HT-29 (cell line): ENCODE results near the gene PPP2R1B. TPM values are rescaled to one million over a fixed set of nuclear protein-coding genes. Genes with fewer than 3 reads are reported as not detected.
"Not testable (repeated sequence)": the region's sequence is repeated elsewhere in the genome, so short reads cannot be mapped to it uniquely, and the experiment has no call there.

Experiments used
- DNase-seq: peaks from one replicate; pipeline ENCODE4 v3.0.0-alpha.2; 2015; ENCODE audit warnings: low spot score
- total RNA-seq: library from RNA; depleted of rRNA; stranded (reverse); fragments of >200 nt; shearing (Covaris generic); gene quantifications from 2 replicates; pipeline ENCODE4 v1.2.3, GENCODE V29; 2014; rRNA removed

PPP2R1B gene
- total RNA-seq: 25.9 and 28.7 TPM in 2 replicates

DNA sequence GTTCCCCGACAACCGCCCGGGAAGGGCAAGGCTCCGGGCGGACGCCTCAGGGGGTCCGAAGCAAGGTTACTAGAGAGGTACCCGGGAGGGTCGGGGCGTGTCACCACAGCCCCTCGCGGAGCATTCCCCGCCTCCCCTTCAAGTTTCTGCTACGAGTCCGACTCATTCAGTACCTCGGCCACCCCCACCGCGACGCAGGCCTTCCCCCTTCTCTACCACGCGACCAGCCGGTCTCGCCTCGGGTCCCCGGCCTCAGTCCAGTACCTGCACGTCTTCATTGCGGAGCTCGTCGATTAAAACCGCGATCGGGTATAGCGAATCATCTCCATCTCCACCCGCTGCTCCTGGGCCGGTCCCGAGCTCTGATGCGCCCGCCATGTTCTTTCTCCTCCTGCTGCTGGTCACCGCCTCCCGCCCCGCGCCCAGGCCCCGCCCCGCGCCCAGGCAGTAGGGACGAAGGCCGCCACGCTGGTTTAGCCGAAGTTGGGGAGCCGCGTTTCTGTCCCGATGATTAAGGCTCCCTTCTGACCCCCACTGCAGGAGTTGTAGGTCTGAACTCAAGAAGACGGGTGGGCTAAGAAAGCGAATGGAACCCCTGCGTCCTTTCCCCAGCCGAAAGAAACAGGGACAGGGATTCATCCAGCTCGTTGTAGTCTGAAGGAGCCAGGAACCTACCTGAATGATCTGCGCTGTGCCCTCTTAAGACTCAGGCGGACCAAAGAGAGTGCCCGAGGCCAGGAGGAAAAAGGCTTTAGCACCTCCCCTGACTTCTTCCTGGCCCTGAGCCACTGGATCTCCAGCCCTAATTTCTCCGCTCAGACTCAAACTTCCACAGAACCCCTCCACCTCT, at the start of gene PPP2R1B:
Gene PPP2R1B (minus strand): TSS at position 406 of the 850 bp plus-strand sequence. CDS start 28 bp downstream, at position 378.
- peak; percentile 94 for DNase-seq

DNA sequence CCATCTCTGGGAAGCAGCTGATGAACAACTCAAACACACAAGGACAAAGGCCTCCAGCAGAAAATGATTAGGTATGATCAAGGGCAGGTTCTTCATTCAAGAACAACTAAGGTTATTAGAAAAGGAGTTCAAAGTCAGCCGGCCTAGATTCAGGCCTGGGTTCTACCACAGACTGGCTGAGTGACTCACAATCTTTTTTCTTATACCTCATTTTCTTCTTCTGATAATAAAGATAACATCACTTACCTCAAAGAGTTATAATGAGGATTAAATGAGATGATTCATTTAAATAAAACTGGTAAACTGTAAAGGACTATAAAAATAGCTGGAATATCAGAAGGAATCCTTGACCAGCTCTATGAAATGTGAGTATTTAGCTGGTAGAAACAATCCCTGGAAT, 49.3 kb upstream of the PPP2R1B start:
- no peak for DNase-seq

DNA sequence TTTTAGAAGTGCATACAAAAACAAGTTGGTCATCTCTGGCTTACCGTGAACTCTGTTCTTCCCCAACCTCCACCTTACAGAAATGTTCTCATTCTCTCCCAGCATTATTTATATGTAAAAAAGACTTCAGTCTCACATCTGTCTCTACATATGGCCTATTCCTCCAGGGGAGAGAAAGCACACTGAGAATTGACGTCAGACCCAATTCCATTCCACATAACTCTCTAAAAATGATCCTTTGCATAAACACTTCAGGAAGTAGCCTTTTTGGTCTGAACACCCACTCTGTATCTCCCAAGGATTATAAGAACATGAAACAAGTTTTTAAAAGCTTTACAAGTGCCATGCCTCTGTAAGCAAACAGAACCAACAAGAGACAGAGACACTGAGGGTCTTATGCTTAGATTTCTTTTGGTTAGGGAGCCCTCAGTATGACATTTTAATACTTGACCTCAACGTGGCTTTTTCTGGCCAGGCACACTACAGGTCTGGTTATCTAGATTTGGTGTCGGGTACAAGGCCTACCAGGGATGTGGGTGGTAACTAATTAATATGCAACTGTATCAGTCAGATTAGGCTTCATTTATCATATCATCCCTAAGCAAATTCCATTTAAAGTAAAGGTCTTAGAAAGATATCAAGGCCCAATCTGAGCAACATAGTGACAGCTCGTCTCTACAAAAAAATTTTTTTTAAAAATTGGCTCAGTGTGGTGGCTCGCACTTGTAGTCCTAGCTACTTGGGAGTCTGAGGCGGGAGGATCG, 48.5 kb upstream of the PPP2R1B start:
- no peak for DNase-seq

DNA sequence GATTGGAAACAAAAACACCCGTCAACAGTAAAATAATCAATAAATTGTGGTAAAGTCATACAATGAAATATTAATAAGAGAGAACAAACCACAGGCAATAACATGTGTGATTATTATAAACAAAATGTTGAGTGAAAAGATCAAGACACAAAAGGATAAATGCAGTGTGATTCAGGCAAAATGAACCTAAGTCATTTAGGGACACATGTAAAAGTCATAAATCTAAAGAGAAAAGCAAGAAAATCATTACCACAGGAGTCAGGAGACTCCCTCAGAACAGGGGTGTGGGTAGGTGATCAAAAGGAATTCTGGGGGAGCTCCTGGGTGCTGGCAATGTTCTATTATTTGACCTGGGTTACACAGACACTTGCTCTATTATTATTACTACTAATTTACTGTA, 47.9 kb upstream of the PPP2R1B start:
- DNase-seq: no peak

DNA sequence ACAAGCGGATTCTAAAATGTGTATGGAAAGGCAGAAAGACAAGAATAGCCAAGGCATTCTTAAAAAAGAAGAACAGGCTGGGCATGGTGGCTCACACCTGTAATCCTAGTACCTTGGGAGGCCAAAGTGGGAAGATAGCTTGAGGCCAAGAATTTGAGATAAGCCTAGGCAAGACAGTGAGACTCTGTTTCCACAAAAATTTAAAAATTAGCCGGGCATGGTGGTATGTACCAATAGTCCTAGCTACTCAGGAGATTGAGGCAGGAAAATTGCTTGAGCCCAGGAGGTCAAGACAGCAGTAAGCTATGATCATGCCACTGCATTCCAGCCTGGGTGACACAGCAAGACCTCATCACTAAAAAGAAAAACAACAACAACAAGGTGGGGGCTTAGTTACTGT, 46.0 kb upstream of the PPP2R1B start:
- DNase-seq: no peak

DNA sequence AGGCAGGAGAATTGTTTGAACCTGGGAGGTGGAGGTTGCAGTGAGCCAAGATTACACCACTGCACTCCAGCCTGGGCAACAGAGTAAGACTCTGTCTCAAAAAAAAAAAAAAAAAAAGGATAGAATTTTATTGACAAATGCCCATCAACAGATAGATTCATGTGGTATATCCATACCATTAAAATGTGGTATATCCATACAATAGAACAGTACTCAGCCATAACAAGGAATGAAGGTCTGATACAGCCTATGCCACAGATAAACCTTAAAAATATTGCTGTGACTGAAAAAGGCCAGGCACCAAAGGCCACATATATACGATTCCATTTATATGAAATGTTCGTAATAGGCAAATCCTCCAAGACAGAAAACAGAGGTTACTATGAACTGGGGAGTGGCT, 45.3 kb upstream of the PPP2R1B start:
- no peak for DNase-seq

DNA sequence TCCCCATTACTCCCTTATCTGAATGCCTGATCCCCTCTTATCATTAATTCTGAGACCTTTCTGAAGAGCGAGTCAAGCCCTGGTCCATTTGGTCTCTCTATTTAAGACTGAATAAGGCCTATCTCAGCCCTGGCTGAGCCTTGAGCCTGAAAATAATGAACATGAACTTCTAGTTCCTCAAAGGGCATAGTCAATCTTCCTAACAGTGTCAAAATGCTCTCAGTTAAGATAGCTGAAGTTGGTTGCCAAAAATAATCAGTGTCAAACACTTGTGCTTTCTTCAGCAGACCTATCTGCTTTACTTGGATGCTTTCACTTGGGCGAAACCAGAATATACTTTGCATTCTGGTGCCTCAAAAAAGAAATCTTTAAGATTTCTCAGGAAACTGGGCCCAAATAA, 42.6 kb upstream of the PPP2R1B start:
- DNase-seq: no peak

DNA sequence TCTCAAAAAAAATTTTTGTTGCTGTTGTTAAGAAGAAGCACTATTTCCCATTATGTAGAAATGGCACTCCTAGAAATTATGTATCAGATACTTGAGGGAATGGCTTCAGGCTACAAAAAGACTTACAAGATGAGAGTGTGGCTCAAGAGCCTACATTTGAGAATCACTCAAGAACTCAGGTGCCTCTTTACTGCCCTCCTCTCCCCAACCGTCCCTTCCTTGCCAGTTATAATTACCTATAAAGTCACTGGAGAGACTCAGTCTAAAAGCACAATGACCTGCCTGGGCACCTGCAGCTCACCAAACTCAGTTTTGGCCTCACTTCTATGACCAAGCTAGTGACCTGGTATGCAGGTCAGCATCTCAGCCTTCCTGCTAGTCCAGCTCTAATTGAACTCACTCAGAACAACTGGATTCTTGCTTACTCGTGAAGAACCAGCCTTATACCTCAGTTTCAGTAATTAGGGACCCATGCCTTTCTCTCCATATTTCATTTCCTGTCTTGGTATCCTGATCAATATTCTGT, 41.9 kb upstream of the PPP2R1B start:
- DNase-seq: no peak

DNA sequence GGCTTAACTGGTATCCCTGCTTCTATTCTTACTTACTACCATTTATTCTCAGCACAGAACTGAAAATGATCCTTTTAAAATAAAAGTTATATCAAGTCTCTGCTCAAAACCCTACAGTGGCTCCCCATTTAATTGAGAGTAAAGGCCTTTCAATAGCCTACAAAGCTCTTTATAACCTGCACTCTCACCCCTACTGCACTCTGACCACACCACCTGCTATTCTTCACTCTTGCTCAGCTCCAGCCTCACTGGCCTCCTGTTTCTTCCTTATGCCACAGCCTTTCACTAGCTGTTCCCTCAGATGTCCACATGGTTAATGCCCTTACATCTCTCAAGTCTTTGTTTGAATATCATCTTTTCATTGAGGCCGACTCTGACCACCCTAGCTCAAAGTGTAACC, 40.9 kb upstream of the PPP2R1B start:
- DNase-seq: no peak

DNA sequence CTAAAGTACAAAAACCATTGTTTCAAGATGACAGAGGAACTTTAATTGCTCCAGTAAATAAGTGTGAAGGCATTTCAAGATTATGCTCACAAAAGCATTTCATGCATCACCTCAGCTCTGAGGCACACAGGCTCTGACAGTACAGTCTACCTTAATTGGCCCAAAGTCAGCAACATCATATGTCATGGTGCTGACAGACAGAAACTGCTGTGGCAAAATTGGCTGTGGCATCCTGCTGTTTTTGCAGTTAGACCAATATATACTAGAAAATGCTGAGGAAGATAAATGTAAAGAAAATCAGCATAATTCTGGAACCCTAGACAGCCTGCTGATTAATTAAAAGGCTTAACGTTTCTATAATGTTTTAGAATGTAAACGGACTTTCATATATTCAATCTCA, 34.9 kb upstream of the PPP2R1B start:
- no peak for DNase-seq

DNA sequence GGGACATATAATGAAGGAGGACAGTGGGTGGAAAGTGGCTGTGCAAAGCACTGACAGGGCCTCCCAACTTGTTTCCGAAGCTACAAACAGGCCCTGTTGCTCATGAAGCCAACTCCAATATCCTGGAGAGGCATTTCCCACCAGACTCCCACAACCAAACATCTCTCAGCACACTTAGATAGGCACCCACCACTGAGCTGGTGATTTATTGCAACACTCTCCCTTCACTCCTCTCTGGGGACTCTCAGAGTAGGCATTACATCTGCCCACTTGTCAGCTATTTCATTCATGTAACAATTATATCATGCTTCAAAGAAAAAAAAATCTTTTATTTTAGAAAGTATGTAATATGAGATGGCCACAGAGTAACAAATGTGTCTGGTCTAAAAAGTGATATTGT, 32.1 kb upstream of the PPP2R1B start:
- no peak for DNase-seq

DNA sequence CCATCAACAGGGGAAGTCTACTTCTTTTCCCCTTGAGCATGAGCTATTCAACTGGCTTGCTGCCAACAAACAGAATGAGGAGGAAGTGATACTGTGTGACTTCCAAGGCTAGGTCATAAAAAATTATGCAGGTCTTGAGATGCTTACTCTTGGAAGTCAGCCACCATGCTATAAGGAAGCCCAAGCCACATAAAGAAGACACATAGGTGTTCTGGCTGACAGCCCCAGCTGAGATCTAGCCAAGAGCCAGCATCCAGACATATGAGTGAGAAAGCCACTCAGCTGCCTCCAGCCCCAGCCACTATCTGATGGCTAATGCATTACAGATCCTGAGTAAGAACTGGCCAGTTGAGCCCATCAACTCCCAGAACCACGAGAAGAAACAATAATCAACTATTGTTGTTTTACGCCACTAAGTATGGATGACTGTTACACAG, 31.0 kb upstream of the PPP2R1B start:
- DNase-seq: peak; percentile 60

DNA sequence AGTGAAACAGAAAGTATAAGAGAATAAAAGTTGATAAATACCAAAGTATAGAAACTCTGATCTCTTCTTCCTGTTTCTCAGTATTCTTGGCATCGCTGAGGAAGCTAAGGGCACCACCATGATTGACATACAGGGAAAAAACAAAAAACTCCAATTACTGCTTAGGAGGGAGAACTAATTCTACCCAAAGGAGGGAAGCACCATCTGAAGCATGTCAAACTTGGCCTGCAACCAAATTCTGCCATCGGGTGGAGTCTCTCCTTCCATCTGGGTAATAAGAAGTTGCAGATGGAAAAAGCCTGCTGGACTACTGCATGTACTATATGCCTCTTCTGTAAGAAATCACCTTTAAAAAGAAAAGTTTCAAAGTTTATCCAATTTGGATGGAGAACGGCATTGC, 30.5 kb upstream of the PPP2R1B start:
- DNase-seq: no peak

DNA sequence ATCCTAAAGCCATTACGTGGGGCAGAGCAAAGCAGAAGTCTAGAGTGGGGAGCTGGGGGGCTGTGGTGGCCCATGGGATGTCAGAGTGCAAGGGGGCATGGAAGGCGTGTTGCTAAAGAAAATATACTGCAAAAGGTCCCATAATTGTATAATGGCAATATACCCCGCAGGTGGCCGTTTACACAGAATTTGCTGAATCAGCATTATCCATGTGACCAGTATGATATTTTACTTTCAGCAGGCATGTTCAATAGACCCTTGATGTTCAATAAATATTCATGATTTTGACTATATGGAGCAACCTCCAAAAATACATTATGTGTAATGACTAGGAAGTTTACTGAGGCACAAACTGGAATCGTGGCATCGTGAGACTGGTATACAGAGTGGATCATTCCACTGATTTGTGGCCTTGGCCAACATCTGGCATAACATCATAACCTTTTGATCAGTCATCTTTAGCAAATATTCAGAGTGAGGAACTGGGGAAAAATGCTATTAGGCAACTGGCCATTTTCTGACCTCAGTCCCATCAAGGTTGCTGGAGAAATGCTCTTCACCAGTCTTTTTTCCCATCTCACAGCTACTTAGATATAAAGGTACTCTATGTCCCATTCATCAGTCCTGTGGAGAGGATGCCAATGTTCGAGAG, 29.3 kb upstream of the PPP2R1B start:
- DNase-seq: no peak

DNA sequence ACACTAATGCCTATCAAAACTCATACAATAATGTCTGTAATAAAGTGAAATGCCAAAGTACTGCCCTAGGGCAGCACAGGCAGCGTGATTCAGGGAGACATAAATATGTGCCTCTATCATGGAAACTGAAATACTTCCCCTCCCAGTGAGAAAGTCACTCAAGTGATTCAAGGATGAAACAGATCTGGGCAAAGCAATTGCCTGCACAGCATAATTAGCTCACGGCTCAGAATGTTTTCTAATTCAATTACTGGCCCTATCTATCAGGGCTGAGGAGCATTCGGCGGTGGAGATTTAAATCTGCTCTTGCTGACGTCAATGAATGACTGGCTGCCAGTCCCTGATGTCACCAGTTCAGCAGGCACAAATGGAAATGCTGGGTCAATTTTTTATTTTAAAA, 27.7 kb upstream of the PPP2R1B start:
- no peak for DNase-seq

DNA sequence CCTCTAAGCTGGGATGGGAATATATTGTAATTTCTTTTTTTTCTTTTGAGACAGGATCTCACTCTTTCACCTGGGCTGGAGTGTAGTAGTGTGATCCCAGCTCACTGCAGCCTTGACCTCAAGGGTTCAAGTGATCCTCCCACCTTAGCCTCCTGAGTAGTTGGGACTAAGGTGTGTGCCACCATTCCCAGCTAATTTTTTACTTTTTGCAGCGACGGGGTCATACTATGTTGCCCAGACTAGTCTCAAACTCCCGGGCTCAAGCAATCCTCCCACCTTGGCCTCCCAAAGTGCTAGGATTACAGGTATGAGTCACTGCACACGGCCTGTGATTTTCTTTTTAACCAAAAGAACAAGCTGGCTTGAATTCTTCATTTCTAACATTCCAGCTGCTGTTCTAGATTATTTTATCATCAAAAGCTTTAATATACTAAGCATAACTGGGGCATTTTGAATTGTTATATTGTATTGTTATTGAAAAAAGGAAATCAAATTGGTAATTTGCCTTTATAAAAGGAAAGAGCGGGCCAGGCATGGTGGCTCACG, 26.8 kb upstream of the PPP2R1B start:
- DNase-seq: no peak

DNA sequence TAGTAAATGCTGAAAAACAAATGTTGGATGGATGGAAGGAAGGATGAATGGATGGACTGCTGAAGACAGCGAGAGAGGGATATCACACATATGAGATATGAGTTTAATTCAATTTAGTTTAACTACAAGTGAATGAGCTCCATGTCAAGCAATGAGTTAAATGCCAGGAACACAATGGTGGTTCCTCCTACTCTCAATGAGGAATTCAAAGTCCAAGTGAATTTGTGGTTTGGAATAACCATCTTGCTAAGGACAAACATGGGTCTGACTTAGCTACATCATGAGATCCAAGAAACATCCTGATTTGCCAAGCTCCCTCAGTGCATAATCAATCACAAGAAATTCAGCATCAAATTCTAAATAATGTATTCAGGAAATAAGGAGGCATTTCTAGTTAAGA, 26.1 kb upstream of the PPP2R1B start:
- no peak for DNase-seq

DNA sequence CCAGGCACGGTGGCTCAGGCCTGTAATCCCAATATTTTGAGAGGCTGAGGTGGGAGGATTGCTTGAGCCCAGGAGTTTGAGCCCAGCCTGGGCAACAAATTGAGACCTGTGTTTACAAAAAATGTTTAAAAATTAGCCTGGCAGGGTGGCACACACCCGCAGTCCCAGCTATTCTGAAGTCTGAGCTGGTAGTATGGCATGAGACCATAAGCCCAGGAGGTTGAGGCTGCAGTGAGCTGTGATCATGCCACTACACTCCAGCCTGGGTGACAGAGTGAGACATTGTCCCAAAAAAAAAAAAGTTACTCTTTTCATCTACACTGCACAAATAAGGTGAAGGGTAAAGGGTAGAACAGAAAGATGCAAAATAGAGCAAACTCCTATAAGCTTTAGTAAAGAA, 22.3 kb upstream of the PPP2R1B start:
- no peak for DNase-seq

DNA sequence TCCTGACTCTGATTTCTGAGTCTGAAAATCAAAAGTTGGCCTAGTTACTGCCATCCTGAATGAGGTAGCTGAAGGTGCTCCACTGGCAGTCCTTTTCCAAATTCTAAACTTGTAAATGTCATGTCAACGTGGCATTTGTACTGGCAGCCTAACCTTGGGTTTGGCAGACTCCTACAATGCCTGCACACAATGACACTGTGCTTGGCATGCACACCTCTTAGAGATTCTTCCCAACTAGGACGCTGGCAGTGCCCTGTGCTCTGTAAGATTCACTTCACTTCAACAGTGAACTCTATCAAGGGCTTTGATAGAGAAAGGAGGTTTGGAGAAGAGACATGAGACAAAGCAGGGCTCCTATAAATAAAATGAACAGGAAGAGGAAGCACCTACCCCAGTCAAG, 21.9 kb upstream of the PPP2R1B start:
- DNase-seq: no peak

DNA sequence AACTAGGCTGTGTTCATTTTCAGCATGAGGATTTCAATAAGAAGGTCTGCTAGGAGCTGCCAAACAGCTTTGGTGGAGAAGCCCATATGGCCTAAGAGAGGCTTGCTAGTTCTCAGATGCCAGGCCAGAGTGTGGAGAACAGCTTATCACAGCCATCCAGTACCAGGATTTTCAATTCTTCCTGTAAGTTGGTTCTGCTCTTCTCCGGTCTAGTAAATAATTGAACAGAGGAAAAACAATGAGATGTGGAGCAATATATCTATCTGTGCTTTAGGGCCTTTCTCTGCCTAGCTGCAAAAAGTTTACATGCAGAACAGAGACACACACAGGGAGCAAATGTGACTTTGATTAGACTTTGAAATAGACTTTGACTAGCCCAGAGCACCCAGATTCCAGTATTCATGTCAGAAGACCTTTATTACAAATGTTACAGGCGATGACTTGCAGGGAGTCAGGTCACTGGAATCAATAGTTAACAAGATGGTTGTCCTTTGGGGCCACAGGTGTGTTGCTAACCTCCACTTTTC, 19.8 kb upstream of the PPP2R1B start:
- DNase-seq: no peak

DNA sequence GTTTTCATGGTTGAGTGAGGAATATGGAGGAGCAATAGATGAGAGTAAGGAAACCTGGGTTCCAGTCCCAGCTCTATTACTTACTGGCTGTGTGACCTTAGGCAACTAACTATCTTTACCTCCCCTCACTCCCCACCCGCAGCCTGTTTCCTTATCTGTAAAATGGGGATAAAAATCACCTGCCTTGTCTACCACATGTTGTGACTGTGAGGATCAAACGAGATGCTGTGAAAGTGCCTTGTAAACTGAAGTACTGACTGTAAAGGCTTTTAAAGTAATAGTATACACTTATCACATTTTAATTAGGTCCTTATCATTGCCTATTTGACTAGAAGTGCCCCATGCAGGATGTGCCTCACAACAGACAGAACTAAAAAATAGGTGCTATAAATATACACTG, 18.9 kb upstream of the PPP2R1B start:
- no peak for DNase-seq

DNA sequence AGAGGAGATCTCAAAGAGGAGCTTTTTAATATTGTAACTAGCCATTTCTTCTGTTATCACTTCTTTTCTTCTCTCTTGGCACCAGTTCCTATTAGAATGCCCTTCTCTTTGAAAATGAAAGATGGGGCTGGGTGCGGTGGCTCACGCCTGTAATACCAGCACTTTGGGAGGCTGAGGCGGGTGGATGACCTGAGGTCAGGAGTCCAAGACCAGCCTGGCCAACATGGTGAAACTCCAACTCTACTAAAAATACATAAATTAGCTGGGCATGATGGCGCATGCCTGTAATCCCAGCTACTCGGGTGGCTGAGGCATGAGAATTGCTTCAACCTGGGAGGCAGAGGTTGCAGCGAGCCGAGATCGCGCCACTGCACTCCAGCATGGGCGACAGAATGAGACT, 18.1 kb upstream of the PPP2R1B start:
- not testable (repeated sequence) for DNase-seq
